GM13976 (cell line): ENCODE data around the gene TNS3.
A peak's percentile ranks its signal among the peaks of the same experiment; 100 is the strongest.

ENCODE experiments used
- DNase-seq: peaks from one replicate; pipeline ENCODE4 v3.0.0; 2012; ENCODE audit warnings: low spot score
- CTCF ChIP-seq: IDR thresholded peaks from 2 replicates; pipeline ENCODE4 v1.5.1; 2012; ENCODE audit warnings: borderline replicate concordance, mild to moderate bottlenecking; ENCODE audit not compliant: insufficient read depth; ENCODE audit errors: extremely low read depth, missing control alignments, control extremely low read depth
- in situ Hi-C: fragments of 300-500 bp; cut with MboI; formaldehyde crosslinking; loops from one replicate; pipeline ENCODE4 v1.12.0; 2022; ENCODE audit warnings: low sequenced_read_pairs, mixed read lengths, inconsistent platforms; ENCODE audit not compliant: unreplicated experiment

TNS3 gene

GRCh38 chr7:47485640-47486435, 96.1 kb downstream of the TNS3 start:
- in situ Hi-C loops = no loop called here
- no peak for DNase-seq

GRCh38 chr7:47484923-47485639, 96.8 kb downstream of the TNS3 start:
- no peak for TF ChIP-seq CTCF
- no peak for DNase-seq
- in situ Hi-C loops = no loop called here

More at GRCh38 chr7:47485640-47486435, 96.1 kb downstream of the TNS3 start:
- TF ChIP-seq CTCF = no peak

- no peak for DNase-seq
- TF ChIP-seq CTCF = no peak
- in situ Hi-C loops = no loop called here
These were observed 97.5 kb downstream of the TNS3 start for GRCh38 chr7:47484457-47484856.

GRCh38 chr7:47483604-47484273, 98.2 kb downstream of the TNS3 start:
- in situ Hi-C loops = no loop called here
- no peak for TF ChIP-seq CTCF
- DNase-seq = no peak

GRCh38 chr7:47482013-47482875, 99.7 kb downstream of the TNS3 start:
- peak; percentile 49 for DNase-seq
- in situ Hi-C loops = no loop called here
- no peak for TF ChIP-seq CTCF
